ENCODE measurements around the gene GOLGA8T.
"Not testable (repeated sequence)": the region's sequence is repeated elsewhere in the genome, so short reads cannot be mapped to it uniquely, and the experiment has no call there.

GRCh38 chr15:30176613-30177012, 41.8 kb downstream of the GOLGA8T start:
- not testable (repeated sequence) for TF ChIP-seq CTCF (conservative IDR thresholded peaks at IDR 0.05 in 1 of 2, IDR thresholded peaks at IDR 0.05 in 1 of 2; ENCODE audit: extremely low read depth in 1 of 2, insufficient read depth in 1 of 2, low read depth in 1 of 2, low read length in 2 of 2); EZH2 (IDR thresholded peaks at IDR 0.05; ENCODE audit: borderline replicate concordance, low read length)
